Measurements from ENCODE around the gene GPR119. TPM values are rescaled to one million over a fixed set of nuclear protein-coding genes. Genes with fewer than 3 reads are reported as not detected.
A peak's percentile ranks its signal among the peaks of the same experiment; 100 is the strongest.

GPR119 gene
- total and polyA plus RNA-seq, 8 donors, result 0.55 TPM; not detected in 7

DNA sequence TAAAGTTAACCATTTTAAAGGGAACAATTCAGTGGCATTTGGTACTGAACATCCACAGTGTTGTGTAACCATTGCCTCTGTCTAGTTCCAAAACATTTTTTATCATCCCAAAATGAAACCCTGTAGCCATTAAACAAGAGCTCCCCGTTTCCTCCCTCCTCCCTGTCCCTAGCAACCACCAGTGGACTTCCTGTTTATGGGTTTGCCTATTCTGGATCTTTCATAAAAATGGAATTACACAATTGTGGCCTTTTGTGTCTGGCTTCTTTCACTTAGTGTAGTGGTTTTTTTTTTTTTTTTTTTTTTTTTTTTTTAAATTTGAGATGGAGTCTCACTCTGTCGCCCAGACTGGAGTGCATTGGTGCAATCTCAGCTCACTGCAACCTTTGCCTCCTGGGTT lies 27.9 kb upstream of the GPR119 start:
- 52 to 84% (median 79%) methylated on average over 1 to 2 of the region's 2 CpGs for WGBS, 5 donors
- Histone ChIP-seq H3K36me3 (peaks cover 0 to 56% (median 48%) of the 10 kb centered on the region in 4 donors), H3K9me3 (no peaks in the 10 kb centered on the region), H3K27me3 (no peaks in the 10 kb centered on the region), H3K4me3 (no peak overlapping the region), H3K4me1 (no peaks in the 10 kb centered on the region), H3K27ac (no peak overlapping the region)
- no peak for DNase-seq
- intact Hi-C loops (cut with DNase I; ENCODE audit: low total_unique reads), result no loop called here
- TF ChIP-seq POLR2AphosphoS5 (IDR thresholded peaks at IDR 0.05) (no peak), EP300 (IDR thresholded peaks at IDR 0.05) (no peak), POLR2A (IDR thresholded peaks at IDR 0.05) (no peak), CTCF (IDR thresholded peaks at IDR 0.05) (no peak)

- H3K36me3 ChIP-seq, result peaks cover 0 to 21% (median 7%) of the 10 kb centered on the region in 4 donors
- H3K27ac ChIP-seq, result peak overlapping the region in 4 of 5 donors; percentile 70 to 84 (median 79)
- peak overlapping the region; percentile 60 to 65 (median 64) for H3K4me3 ChIP-seq
- peaks cover 0 to 15% (median 6%) of the 10 kb centered on the region in 4 donors for H3K4me1 ChIP-seq
- TF ChIP-seq EP300 (IDR thresholded peaks at IDR 0.05) (no peak), CTCF (IDR thresholded peaks at IDR 0.05) (no peak), POLR2A (IDR thresholded peaks at IDR 0.05) (no peak), POLR2AphosphoS5 (IDR thresholded peaks at IDR 0.05) (no peak)
- WGBS, 5 donors, result 0 to 38% (median 3%) methylated on average over 8 to 13 of the region's 13 CpGs
- peak in 1 of 2 donors; percentile 3 for DNase-seq
- no peaks in the 10 kb centered on the region for H3K9me3 ChIP-seq
- intact Hi-C loops (cut with DNase I; ENCODE audit: low total_unique reads), result no loop called here
- no peaks in the 10 kb centered on the region for H3K27me3 ChIP-seq
These were observed 16.8 kb upstream of the GPR119 start for GRCh38 chrX:130402208-130402684.

DNA sequence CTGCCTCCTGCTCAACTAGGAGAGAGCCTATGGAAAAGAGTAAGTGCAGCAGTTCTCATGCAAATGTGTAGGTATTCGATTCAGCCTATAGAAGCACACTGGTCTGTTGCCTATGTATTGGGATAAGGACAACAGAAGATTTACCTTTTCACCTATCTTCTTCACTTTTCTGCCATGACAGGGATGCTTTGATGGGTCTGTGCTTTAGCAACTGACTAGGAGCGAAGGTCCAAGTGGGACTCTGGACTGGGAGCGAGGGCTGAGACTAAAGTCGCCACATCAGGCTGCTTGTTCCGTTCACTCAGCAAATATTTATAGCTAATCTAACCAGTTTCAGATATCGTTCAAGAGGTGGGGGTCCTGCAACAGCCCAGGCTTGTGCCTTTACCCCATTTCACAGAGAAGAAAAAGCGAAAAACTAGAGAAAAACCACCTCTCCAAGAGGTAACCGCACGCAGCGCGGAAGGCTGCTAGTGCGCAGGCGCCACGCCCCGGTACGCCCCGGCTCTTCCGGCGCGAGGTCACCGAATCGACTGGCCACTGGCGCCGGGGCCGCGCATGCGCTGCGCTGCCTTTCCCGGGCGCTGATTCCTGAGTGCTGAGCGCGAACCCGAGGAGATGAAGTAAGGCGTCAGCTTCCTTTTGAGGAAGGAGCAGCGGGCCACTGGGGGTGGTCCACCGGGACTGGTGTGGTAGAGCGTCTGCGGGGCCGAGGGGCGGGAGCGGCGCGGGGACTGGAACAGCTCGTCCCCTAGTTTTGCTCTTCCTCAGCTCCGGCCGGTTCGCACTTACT lies 16.1 kb upstream of the GPR119 start, which contains the start of gene RBMX2:
RBMX2 (plus strand) TSS at position 573 of the 793 bp plus-strand sequence; CDS start at position 619, 46 bp downstream.
- intact Hi-C loops (cut with DNase I; ENCODE audit: low total_unique reads), result no loop called here
- WGBS, 5 donors, result 0 to 47% (median 5%) methylated on average over 29 to 47 of the region's 47 CpGs
- TF ChIP-seq EP300 (IDR thresholded peaks at IDR 0.05), result no peak
- peak; percentile 59 to 87 (median 71) for TF ChIP-seq POLR2AphosphoS5 (IDR thresholded peaks at IDR 0.05)
- Histone ChIP-seq H3K36me3 (peaks cover 0 to 21% (median 7%) of the 10 kb centered on the region in 4 donors), H3K27me3 (no peaks in the 10 kb centered on the region), H3K4me3 (peak within 1 kb of the TSS; percentile 60 to 65 (median 64)), H3K4me1 (peaks cover 0 to 15% (median 6%) of the 10 kb centered on the region in 4 donors), H3K9me3 (no peaks in the 10 kb centered on the region), H3K27ac (peak within 1 kb of the TSS; percentile 37 to 84 (median 76))
- DNase-seq, result peak; percentile 77 to 94

DNA sequence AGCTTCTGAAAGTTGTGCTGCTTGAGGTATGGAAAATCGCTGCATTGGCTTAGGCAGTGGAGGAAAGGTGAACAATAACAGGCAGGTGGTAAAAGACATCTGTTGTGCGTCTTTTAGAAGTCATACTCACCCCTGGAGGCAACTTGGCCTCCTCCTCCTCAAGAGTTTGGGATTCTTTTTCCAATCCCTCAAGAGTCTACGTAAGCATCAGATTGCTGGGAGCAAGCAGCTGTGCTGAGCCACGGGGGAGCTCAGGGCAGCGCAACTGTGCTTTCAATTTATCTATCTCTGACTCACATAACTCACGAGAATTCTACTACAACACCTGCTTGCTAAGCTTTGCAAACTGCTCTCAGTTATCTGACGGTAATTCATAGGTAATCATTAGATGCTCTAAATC lies 9.9 kb upstream of the GPR119 start:
- intact Hi-C loops (cut with DNase I; ENCODE audit: low total_unique reads), result no loop called here
- Histone ChIP-seq H3K4me1 (no peaks in the 10 kb centered on the region), H3K4me3 (no peak overlapping the region), H3K36me3 (no peaks in the 10 kb centered on the region), H3K27me3 (peaks cover 0 to 5% (median 0%) of the 10 kb centered on the region in 3 donors), H3K9me3 (no peaks in the 10 kb centered on the region), H3K27ac (no peak overlapping the region)
- 49 to 60% (median 53%) methylated on average over 7 of the region's 7 CpGs for WGBS, 5 donors
- no peak for DNase-seq
- no peak for TF ChIP-seq POLR2A (IDR thresholded peaks at IDR 0.05)
- TF ChIP-seq EP300 (IDR thresholded peaks at IDR 0.05), result no peak
- no peak for TF ChIP-seq POLR2AphosphoS5 (IDR thresholded peaks at IDR 0.05)
- no peak for TF ChIP-seq CTCF (IDR thresholded peaks at IDR 0.05)
